HUES48 (cell line): ENCODE results near the gene FITM1.
A peak's percentile ranks its signal among the peaks of the same experiment; 100 is the strongest.

Experiments used
- H3K27ac ChIP-seq: one replicate; pipeline ENCODE4 v1.7.0; 2013; ENCODE audit warnings: low read depth, low read length, inconsistent platforms
- H3K27me3 ChIP-seq: 2 replicates; pipeline ENCODE4 v1.6.1; 2013; ENCODE audit warnings: mild to moderate bottlenecking, low read length; ENCODE audit not compliant: control insufficient read depth, insufficient read depth
- H3K36me3 ChIP-seq: 2 replicates; pipeline ENCODE4 v1.6.1; 2013; ENCODE audit warnings: low read length; ENCODE audit not compliant: control insufficient read depth, insufficient read depth
- H3K4me1 ChIP-seq: 2 replicates; pipeline ENCODE4 v1.6.1; 2013; ENCODE audit warnings: mild to moderate bottlenecking, low read length; ENCODE audit not compliant: control insufficient read depth, insufficient read depth
- H3K4me3 ChIP-seq: 2 replicates; pipeline ENCODE4 v1.5.1; 2013; ENCODE audit warnings: mild to moderate bottlenecking, low read depth, low read length
- H3K9ac ChIP-seq: 2 replicates; pipeline ENCODE4 v1.6.1; 2013; ENCODE audit warnings: mild to moderate bottlenecking, low read depth, low read length, moderate library complexity
- H3K9me3 ChIP-seq: 2 replicates; pipeline ENCODE4 v1.6.1; 2013; ENCODE audit warnings: low read length; ENCODE audit not compliant: control insufficient read depth, insufficient read depth

Gene FITM1

GRCh38 chr14:24130380-24130716 lies at the start of gene FITM1:
Gene FITM1, plus strand, starts transcription at chr14:24130659. Its CDS starts 905 bp downstream, at chr14:24131564.
- no peaks in the 10 kb centered on the region for H3K27me3 ChIP-seq
- H3K9me3 ChIP-seq: no peaks in the 10 kb centered on the region
- H3K4me1 ChIP-seq: no peaks in the 10 kb centered on the region
- no peak within 1 kb of the TSS for H3K9ac ChIP-seq
- H3K27ac ChIP-seq: no peak within 1 kb of the TSS
- H3K36me3 ChIP-seq: no peaks in the 10 kb centered on the region
- H3K4me3 ChIP-seq: no peak within 1 kb of the TSS

GRCh38 chr14:24080888-24081738 lies 49.3 kb upstream of the FITM1 start:
- Histone ChIP-seq H3K4me3 (peak overlapping the region; percentile 77), H3K9me3 (no peaks in the 10 kb centered on the region), H3K27ac (peak overlapping the region; percentile 3), H3K9ac (peak overlapping the region; percentile 37), H3K36me3 (no peaks in the 10 kb centered on the region), H3K27me3 (peaks cover 14% of the 10 kb centered on the region), H3K4me1 (peaks cover 23% of the 10 kb centered on the region)

GRCh38 chr14:24081739-24082211 lies 48.7 kb upstream of the FITM1 start:
- Histone ChIP-seq H3K9me3 (no peaks in the 10 kb centered on the region), H3K4me1 (peaks cover 23% of the 10 kb centered on the region), H3K36me3 (no peaks in the 10 kb centered on the region), H3K9ac (no peak overlapping the region), H3K27me3 (peaks cover 14% of the 10 kb centered on the region), H3K27ac (no peak overlapping the region), H3K4me3 (peak overlapping the region; percentile 77)

GRCh38 chr14:24082411-24083080 lies 47.9 kb upstream of the FITM1 start:
- H3K9ac ChIP-seq: no peak overlapping the region
- H3K27ac ChIP-seq: no peak overlapping the region
- H3K36me3 ChIP-seq: no peaks in the 10 kb centered on the region
- H3K27me3 ChIP-seq: peaks cover 14% of the 10 kb centered on the region
- H3K4me3 ChIP-seq: no peak overlapping the region
- peaks cover 23% of the 10 kb centered on the region for H3K4me1 ChIP-seq
- no peaks in the 10 kb centered on the region for H3K9me3 ChIP-seq

GRCh38 chr14:24083462-24083861 lies 47.0 kb upstream of the FITM1 start:
- Histone ChIP-seq H3K4me3 (no peak overlapping the region), H3K27me3 (peaks cover 14% of the 10 kb centered on the region), H3K9ac (no peak overlapping the region), H3K27ac (no peak overlapping the region), H3K9me3 (no peaks in the 10 kb centered on the region), H3K4me1 (peaks cover 23% of the 10 kb centered on the region), H3K36me3 (no peaks in the 10 kb centered on the region)

GRCh38 chr14:24084440-24084839 lies 46.0 kb upstream of the FITM1 start:
- H3K9me3 ChIP-seq: no peaks in the 10 kb centered on the region
- no peak overlapping the region for H3K9ac ChIP-seq
- H3K27me3 ChIP-seq: peaks cover 14% of the 10 kb centered on the region
- H3K36me3 ChIP-seq: no peaks in the 10 kb centered on the region
- peaks cover 18% of the 10 kb centered on the region for H3K4me1 ChIP-seq
- no peak overlapping the region for H3K27ac ChIP-seq
- H3K4me3 ChIP-seq: no peak overlapping the region

- H3K4me1 ChIP-seq: peaks cover 12% of the 10 kb centered on the region
- no peak overlapping the region for H3K4me3 ChIP-seq
- H3K27ac ChIP-seq: no peak overlapping the region
- no peak overlapping the region for H3K9ac ChIP-seq
- H3K9me3 ChIP-seq: no peaks in the 10 kb centered on the region
- peaks cover 14% of the 10 kb centered on the region for H3K27me3 ChIP-seq
- H3K36me3 ChIP-seq: no peaks in the 10 kb centered on the region
These were observed 45.2 kb upstream of the FITM1 start for GRCh38 chr14:24085215-24085614.

- Histone ChIP-seq H3K4me1 (0 out of 2 replicates have a peak, but pooled peaks cover 5% of the 10 kb centered on the region), H3K9ac (no peak overlapping the region), H3K36me3 (no peaks in the 10 kb centered on the region), H3K27ac (no peak overlapping the region), H3K4me3 (no peak overlapping the region), H3K9me3 (no peaks in the 10 kb centered on the region), H3K27me3 (peaks cover 14% of the 10 kb centered on the region)
These were observed 44.1 kb upstream of the FITM1 start for GRCh38 chr14:24086193-24086955.

- Histone ChIP-seq H3K9ac (no peak overlapping the region), H3K27me3 (peaks cover 10% of the 10 kb centered on the region), H3K36me3 (no peaks in the 10 kb centered on the region), H3K9me3 (no peaks in the 10 kb centered on the region), H3K27ac (no peak overlapping the region), H3K4me3 (no peak overlapping the region), H3K4me1 (0 out of 2 replicates have a peak, but pooled peaks cover 2% of the 10 kb centered on the region)
These were observed 43.5 kb upstream of the FITM1 start for GRCh38 chr14:24087004-24087403.

- no peak overlapping the region for H3K27ac ChIP-seq
- H3K4me1 ChIP-seq: no peaks in the 10 kb centered on the region
- no peak overlapping the region for H3K9ac ChIP-seq
- no peaks in the 10 kb centered on the region; the same call in 1 of the 2 replicates for H3K27me3 ChIP-seq
- H3K9me3 ChIP-seq: no peaks in the 10 kb centered on the region
- no peaks in the 10 kb centered on the region for H3K36me3 ChIP-seq
- H3K4me3 ChIP-seq: no peak overlapping the region
These were observed 42.4 kb upstream of the FITM1 start for GRCh38 chr14:24088095-24088494.
